H9 (cell line): ENCODE measurements around the gene MAP2K3. TPM values are rescaled to one million over a fixed set of nuclear protein-coding genes. Genes with fewer than 3 reads are reported as not detected.

Source experiments
- DNase-seq: peaks from one replicate; pipeline ENCODE4 v3.0.0-alpha.2; 2017
- H2AFZ ChIP-seq: one replicate; pipeline ENCODE4 v1.6.1; 2013; ENCODE audit warnings: mild to moderate bottlenecking, low read length, control low read depth, moderate library complexity
- H2AK5ac ChIP-seq: 2 replicates; pipeline ENCODE4 v1.6.1; 2013; ENCODE audit warnings: low read length, control low read depth, mixed read lengths; ENCODE audit not compliant: insufficient read length
- H2BK120ac ChIP-seq: one replicate; pipeline ENCODE4 v1.6.1; 2013; ENCODE audit warnings: low read depth, mild to moderate bottlenecking, low read length, control low read depth, inconsistent platforms; ENCODE audit not compliant: poor library complexity, severe bottlenecking
- H2BK12ac ChIP-seq: 2 replicates; pipeline ENCODE4 v1.6.1; 2013; ENCODE audit warnings: low read length, control low read depth, mixed read lengths, low read depth; ENCODE audit not compliant: insufficient read length
- H2BK15ac ChIP-seq: 2 replicates; pipeline ENCODE4 v1.6.1; 2013; ENCODE audit warnings: low read depth, low read length, control low read depth
- H2BK20ac ChIP-seq: one replicate; pipeline ENCODE4 v1.6.1; 2013; ENCODE audit warnings: low read depth, mild to moderate bottlenecking, low read length, control low read depth, inconsistent platforms; ENCODE audit not compliant: poor library complexity, severe bottlenecking
- H2BK5ac ChIP-seq: 2 replicates; pipeline ENCODE4 v1.6.1; 2013; ENCODE audit warnings: low read length, control low read depth, mixed read lengths; ENCODE audit not compliant: insufficient read length
- H3K14ac ChIP-seq: 2 replicates; pipeline ENCODE4 v1.6.1; 2013; ENCODE audit warnings: low read length, control low read depth; ENCODE audit not compliant: insufficient read depth
- H3K18ac ChIP-seq: 2 replicates; pipeline ENCODE4 v1.6.1; 2013; ENCODE audit warnings: low read depth, mild to moderate bottlenecking, mixed read lengths, low read length, control low read depth; ENCODE audit not compliant: insufficient read length
- H3K23ac ChIP-seq: 2 replicates; pipeline ENCODE4 v1.6.1; 2013; ENCODE audit warnings: low read length, control low read depth, mixed read lengths, low read depth; ENCODE audit not compliant: insufficient read length
- H3K23me2 ChIP-seq: 2 replicates; pipeline ENCODE4 v1.6.1; 2013; ENCODE audit warnings: low read depth, mild to moderate bottlenecking, mixed read lengths, low read length, control low read depth; ENCODE audit not compliant: insufficient read length, poor library complexity, severe bottlenecking
- H3K27ac ChIP-seq: 2 replicates; pipeline ENCODE4 v1.5.1; 2013; ENCODE audit warnings: low read length, control low read depth, mixed read lengths, low read depth; ENCODE audit not compliant: insufficient read length
- H3K27me3 ChIP-seq: 2 replicates; pipeline ENCODE4 v1.6.1; 2013; ENCODE audit warnings: low read length, control low read depth, inconsistent platforms; ENCODE audit not compliant: insufficient read depth
- H3K4ac ChIP-seq: 2 replicates; pipeline ENCODE4 v1.6.1; 2013; ENCODE audit warnings: low read depth, mild to moderate bottlenecking, control low read depth, inconsistent platforms, low read length, moderate library complexity
- H3K4me1 ChIP-seq: 2 replicates; pipeline ENCODE4 v1.6.1; 2013; ENCODE audit warnings: low read length, control low read depth, inconsistent platforms; ENCODE audit not compliant: insufficient read depth
- H3K4me2 ChIP-seq: 2 replicates; pipeline ENCODE4 v1.6.1; 2013; ENCODE audit warnings: low read length, control low read depth, mixed read lengths; ENCODE audit not compliant: insufficient read length, insufficient read depth
- H3K56ac ChIP-seq: 2 replicates; pipeline ENCODE4 v1.6.1; 2013; ENCODE audit warnings: low read depth, mild to moderate bottlenecking, mixed read lengths, low read length, control low read depth; ENCODE audit not compliant: insufficient read length
- H3K79me1 ChIP-seq: 2 replicates; pipeline ENCODE4 v1.6.1; 2013; ENCODE audit warnings: low read depth, mild to moderate bottlenecking, moderate library complexity, low read length, control low read depth, inconsistent platforms; ENCODE audit not compliant: insufficient read depth, poor library complexity, severe bottlenecking
- H3K79me2 ChIP-seq: 2 replicates; pipeline ENCODE4 v1.6.1; 2013; ENCODE audit warnings: low read length, control low read depth, inconsistent platforms; ENCODE audit not compliant: insufficient read depth
- H3K9ac ChIP-seq: 2 replicates; pipeline ENCODE4 v1.6.1; 2013; ENCODE audit warnings: low read length, control low read depth, mixed read lengths; ENCODE audit not compliant: insufficient read length; ENCODE audit errors: extremely low read depth
- H3K9me3 ChIP-seq: one replicate; pipeline ENCODE4 v1.6.1; 2013; ENCODE audit warnings: low read depth, low read length, inconsistent platforms; ENCODE audit not compliant: control insufficient read depth
- H3T11ph ChIP-seq: one replicate; pipeline ENCODE4 v1.6.1; 2013; ENCODE audit warnings: mild to moderate bottlenecking, low read length, control low read depth, inconsistent platforms
- H4K20me1 ChIP-seq: one replicate; pipeline ENCODE4 v1.6.1; 2013; ENCODE audit not compliant: control insufficient read depth, insufficient read length, insufficient read depth
- H4K5ac ChIP-seq: 2 replicates; pipeline ENCODE4 v1.6.1; 2013; ENCODE audit warnings: low read depth, mild to moderate bottlenecking, mixed read lengths, low read length, control low read depth; ENCODE audit not compliant: insufficient read length
- H4K8ac ChIP-seq: replicated peaks from 2 replicates; pipeline ENCODE4 v1.6.1; 2013; ENCODE audit warnings: low read length, control low read depth, mixed read lengths, low read depth; ENCODE audit not compliant: insufficient read length
- H4K91ac ChIP-seq: 2 replicates; pipeline ENCODE4 v1.6.1; 2013; ENCODE audit warnings: low read depth, mild to moderate bottlenecking, moderate library complexity, mixed read lengths, low read length, control low read depth; ENCODE audit not compliant: insufficient read length
- H3K27ac Mint-ChIP-seq, 3 experiments: 2 replicates in 2 of 3; 3 replicates in 1 of 3; pipeline ENCODE4 v1.8.0; 2020 to 2021; ENCODE audit warnings: mixed read lengths in 3 of 3, mild to moderate bottlenecking in 1 of 3, moderate library complexity in 1 of 3
- H3K27me3 Mint-ChIP-seq: 2 replicates; pipeline ENCODE4 v1.8.0; 2021; ENCODE audit warnings: low read depth, mild to moderate bottlenecking, moderate library complexity, mixed read lengths
- H3K36me3 Mint-ChIP-seq, 3 experiments: 2 replicates in 2 of 3; 3 replicates in 1 of 3; pipeline ENCODE4 v1.8.0; 2020 to 2021; ENCODE audit warnings: low read depth in 3 of 3, mixed read lengths in 3 of 3; ENCODE audit not compliant: insufficient read depth in 1 of 3
- H3K4me1 Mint-ChIP-seq, 2 experiments: 2 replicates each; pipeline ENCODE4 v1.8.0; 2020; ENCODE audit warnings: mixed read lengths in 2 of 2
- H3K4me3 Mint-ChIP-seq, 2 experiments: 2 replicates in 1 of 2; 3 replicates in 1 of 2; pipeline ENCODE4 v1.8.0; 2020 to 2021; ENCODE audit warnings: mild to moderate bottlenecking in 2 of 2, mixed read lengths in 2 of 2, moderate library complexity in 1 of 2
- H3K9me3 Mint-ChIP-seq, 2 experiments: 2 replicates in 1 of 2; 3 replicates in 1 of 2; pipeline ENCODE4 v1.8.0; 2020; ENCODE audit warnings: mild to moderate bottlenecking in 2 of 2, mixed read lengths in 2 of 2, moderate library complexity in 1 of 2
- WGBS: extraction: QIAGEN DNeasy Blood & Tissue Kit; methylation state at CpG from one replicate; pipeline ENCODE4 v1.1.7; 2013; ENCODE audit warnings: missing lambda C conversion rate, low lambda C conversion rate, mixed read lengths; ENCODE audit not compliant: insufficient read length; ENCODE audit errors: extremely low coverage; 5-methylcytosine and 5-hydroxymethylcytosine counted together
- total RNA-seq: library from RNA; stranded (reverse); gene quantifications from 2 replicates; pipeline ENCODE4 v1.2.1, GENCODE V29; 2021
- TF ChIP-seq, protein P1 (sequence below): fragments of 200-600 bp; sonication (generic); conservative IDR thresholded peaks from 3 replicates; pipeline ENCODE4 v1.8.0; 2021; ENCODE audit warnings: antibody characterized with exemption, mild to moderate bottlenecking

Gene MAP2K3
- total RNA-seq, 1 experiment from 2014 or later, result 26.1 TPM

DNA sequence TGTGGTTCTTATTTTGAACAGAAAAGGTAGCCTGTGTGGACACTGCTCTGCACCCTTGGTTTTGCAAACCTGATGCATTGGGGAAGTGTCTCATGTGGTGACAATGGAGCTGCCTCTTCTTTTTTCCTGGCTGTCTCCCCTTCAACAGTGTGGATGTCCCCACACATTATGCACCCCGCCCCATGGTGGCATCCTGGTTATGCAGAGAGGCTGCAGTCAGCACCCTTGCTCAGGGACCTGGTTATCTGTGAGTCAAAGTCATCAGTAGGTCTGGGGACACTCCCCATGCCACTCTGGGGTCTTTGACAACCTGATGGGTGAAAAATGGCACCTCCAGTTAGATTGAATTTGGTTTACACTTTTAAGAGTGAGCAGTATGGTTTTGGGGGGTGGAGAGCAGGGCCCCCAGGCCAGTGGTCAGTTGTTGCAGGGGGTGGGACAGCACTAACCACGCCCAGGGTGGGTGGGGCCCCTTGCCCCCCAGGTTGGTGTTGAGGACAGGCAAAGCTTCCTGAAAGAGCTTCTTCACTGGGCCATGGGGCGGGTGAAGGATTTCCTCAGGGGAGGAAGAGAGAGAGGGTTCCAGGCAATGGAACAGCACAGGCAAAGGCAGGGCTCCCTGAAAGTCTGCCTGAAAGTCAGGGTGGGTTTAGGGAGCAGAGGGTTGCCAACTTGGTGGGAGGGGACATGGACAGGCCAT is 67.0 kb downstream of the MAP2K3 start:
- H3K23me2 ChIP-seq, result no peaks in the 10 kb centered on the region
- H3K4me1 Mint-ChIP-seq, result no peaks in the 10 kb centered on the region
- no peaks in the 10 kb centered on the region for H4K20me1 ChIP-seq
- no peak overlapping the region for H3K23ac ChIP-seq
- TF ChIP-seq, protein P1, sequence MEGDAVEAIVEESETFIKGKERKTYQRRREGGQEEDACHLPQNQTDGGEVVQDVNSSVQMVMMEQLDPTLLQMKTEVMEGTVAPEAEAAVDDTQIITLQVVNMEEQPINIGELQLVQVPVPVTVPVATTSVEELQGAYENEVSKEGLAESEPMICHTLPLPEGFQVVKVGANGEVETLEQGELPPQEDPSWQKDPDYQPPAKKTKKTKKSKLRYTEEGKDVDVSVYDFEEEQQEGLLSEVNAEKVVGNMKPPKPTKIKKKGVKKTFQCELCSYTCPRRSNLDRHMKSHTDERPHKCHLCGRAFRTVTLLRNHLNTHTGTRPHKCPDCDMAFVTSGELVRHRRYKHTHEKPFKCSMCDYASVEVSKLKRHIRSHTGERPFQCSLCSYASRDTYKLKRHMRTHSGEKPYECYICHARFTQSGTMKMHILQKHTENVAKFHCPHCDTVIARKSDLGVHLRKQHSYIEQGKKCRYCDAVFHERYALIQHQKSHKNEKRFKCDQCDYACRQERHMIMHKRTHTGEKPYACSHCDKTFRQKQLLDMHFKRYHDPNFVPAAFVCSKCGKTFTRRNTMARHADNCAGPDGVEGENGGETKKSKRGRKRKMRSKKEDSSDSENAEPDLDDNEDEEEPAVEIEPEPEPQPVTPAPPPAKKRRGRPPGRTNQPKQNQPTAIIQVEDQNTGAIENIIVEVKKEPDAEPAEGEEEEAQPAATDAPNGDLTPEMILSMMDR, result no peak
- no peak overlapping the region for H3K4ac ChIP-seq
- H3K4me2 ChIP-seq, result no peak overlapping the region
- H3K4me3 Mint-ChIP-seq, result no peak overlapping the region
- H3K27me3 Mint-ChIP-seq, result peaks cover 1% of the 10 kb centered on the region
- H2AK5ac ChIP-seq, result no peak overlapping the region
- no peaks in the 10 kb centered on the region for H3K4me1 ChIP-seq
- H2BK12ac ChIP-seq, result no peak overlapping the region
- H3K18ac ChIP-seq, result no peak overlapping the region
- H3K36me3 Mint-ChIP-seq, result no peaks in the 10 kb centered on the region
- no peaks in the 10 kb centered on the region for H3K9me3 ChIP-seq
- H4K91ac ChIP-seq, result no peak overlapping the region
- no peak overlapping the region for H2BK120ac ChIP-seq
- H2BK15ac ChIP-seq, result no peak overlapping the region
- no peak overlapping the region for H2AFZ ChIP-seq
- H3K14ac ChIP-seq, result no peak overlapping the region
- H3K56ac ChIP-seq, result no peak overlapping the region
- H4K5ac ChIP-seq, result no peak overlapping the region
- no peak overlapping the region for H2BK20ac ChIP-seq
- WGBS, result no CpG with 5 or more reads among the region's 3 CpGs
- no peaks in the 10 kb centered on the region for H3K79me1 ChIP-seq
- H3K9ac ChIP-seq, result no peak overlapping the region
- H3K27me3 ChIP-seq, result no peaks in the 10 kb centered on the region
- no peak overlapping the region for H3K27ac ChIP-seq
- peaks cover 2 to 3% of the 10 kb centered on the region in 2 experiments; a peak in 2 of 5 replicates for H3K9me3 Mint-ChIP-seq
- no peak overlapping the region for H2BK5ac ChIP-seq
- H3K27ac Mint-ChIP-seq, result peak overlapping the region in 1 of 3 experiments; percentile 22; a peak in 2 of 7 replicates
- no peak overlapping the region for H4K8ac ChIP-seq
- H3T11ph ChIP-seq, result no peak overlapping the region
- no peak for DNase-seq
- H3K79me2 ChIP-seq, result no peaks in the 10 kb centered on the region
